Measurements from ENCODE around the gene PTGES3L. TPM values are rescaled to one million over a fixed set of nuclear protein-coding genes. Genes with fewer than 3 reads are reported as not detected.

Gene PTGES3L
- total and polyA plus RNA-seq, 2 of the 13 experiments (the other 11 are each of a cell fraction or from before 2014, with no cell fraction given) = 1.2 to 2.9 TPM

GRCh38 chr17:43006639-43007551 lies 27.0 kb upstream of the PTGES3L start, which contains the start of gene IFI35 (continued):
- TF ChIP-seq THAP8 (CRISPR knock-in tag; IDR thresholded peaks at IDR 0.05; ENCODE audit: borderline replicate concordance) (no peak), CSRNP1 (CRISPR knock-in tag; IDR thresholded peaks at IDR 0.05) (no peak), SSRP1 (CRISPR knock-in tag; IDR thresholded peaks at IDR 0.05) (no peak), MXI1 (IDR thresholded peaks at IDR 0.05; ENCODE audit: borderline replicate concordance, low read depth, low read length) (peak; percentile 49; the same call in 1 of the 3 replicates), SIX1 (CRISPR knock-in tag; IDR thresholded peaks at IDR 0.05; ENCODE audit: borderline replicate concordance) (0 out of 2 replicates have a peak, but pooled peaks have one; percentile 13), U2AF1 (optimal IDR thresholded peaks at IDR 0.05; ENCODE audit: low read depth, low read length) (no peak), KAT7 (CRISPR knock-in tag; IDR thresholded peaks at IDR 0.05; ENCODE audit: borderline replicate concordance) (peak; percentile 68; the same call in 1 of the 2 replicates), TBX2 (CRISPR knock-in tag; IDR thresholded peaks at IDR 0.05; ENCODE audit: borderline replicate concordance) (peak; percentile 62; the same call in 1 of the 2 replicates), KMT2B (CRISPR knock-in tag; IDR thresholded peaks at IDR 0.05) (peak; percentile 92), ZNF687 (CRISPR knock-in tag; IDR thresholded peaks at IDR 0.05) (peak; percentile 82), THYN1 (CRISPR knock-in tag; IDR thresholded peaks at IDR 0.05; ENCODE audit: borderline replicate concordance, low read depth) (no peak), DMAP1 (CRISPR knock-in tag; IDR thresholded peaks at IDR 0.05) (peak; percentile 66; the same call in 1 of the 2 replicates), ZNF318 (CRISPR knock-in tag; IDR thresholded peaks at IDR 0.05) (no peak; the same call in 1 of the 2 replicates)

Measured in HepG2 (cell line).